ENCODE results near the gene SAA4.
A peak's percentile ranks its signal among the peaks of the same experiment; 100 is the strongest.
"Not testable (repeated sequence)": the region's sequence is repeated elsewhere in the genome, so short reads cannot be mapped to it uniquely, and the experiment has no call there.

SAA4 gene, protein sequence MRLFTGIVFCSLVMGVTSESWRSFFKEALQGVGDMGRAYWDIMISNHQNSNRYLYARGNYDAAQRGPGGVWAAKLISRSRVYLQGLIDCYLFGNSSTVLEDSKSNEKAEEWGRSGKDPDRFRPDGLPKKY
- 0 reads per million in 2 donors for total RNA-seq

DNA sequence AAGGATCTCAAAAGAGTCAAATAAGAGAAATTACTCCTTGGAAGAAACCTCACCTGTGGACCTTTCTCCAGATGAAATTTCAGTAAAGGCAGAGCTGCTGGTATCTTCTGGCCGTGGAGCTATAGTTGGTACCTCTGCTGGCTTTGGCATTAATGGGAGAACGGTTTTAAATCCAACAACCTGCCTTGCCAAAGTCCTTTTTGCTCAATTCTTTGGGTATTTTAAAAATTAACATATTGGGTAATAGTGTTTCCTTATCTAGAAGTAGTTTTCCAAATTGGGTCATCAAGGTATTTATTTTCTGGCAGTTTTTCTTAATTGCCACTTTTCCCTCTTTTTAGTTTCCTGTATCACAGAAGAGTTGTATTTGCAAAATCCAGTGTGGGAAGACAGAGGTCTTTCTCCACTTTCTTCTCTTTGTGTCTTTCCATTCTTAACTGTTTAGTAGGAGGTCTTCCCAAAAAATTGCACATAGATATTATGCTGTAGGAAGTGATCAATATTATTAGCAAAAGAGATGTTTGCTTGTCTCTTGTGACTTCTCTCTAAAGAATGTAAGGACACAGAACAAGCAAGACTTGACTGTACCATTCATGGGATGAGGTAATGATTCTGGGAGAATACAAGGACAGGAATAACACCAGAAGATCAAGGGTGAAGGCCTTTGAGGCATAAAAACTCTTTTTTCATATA, at the start of gene SAA4:
TSS of gene SAA4 (minus strand) at position 139 of the 693 bp plus-strand sequence. CDS start 876 bp downstream, outside the sequence.
- DNase-seq, result no peak

DNA sequence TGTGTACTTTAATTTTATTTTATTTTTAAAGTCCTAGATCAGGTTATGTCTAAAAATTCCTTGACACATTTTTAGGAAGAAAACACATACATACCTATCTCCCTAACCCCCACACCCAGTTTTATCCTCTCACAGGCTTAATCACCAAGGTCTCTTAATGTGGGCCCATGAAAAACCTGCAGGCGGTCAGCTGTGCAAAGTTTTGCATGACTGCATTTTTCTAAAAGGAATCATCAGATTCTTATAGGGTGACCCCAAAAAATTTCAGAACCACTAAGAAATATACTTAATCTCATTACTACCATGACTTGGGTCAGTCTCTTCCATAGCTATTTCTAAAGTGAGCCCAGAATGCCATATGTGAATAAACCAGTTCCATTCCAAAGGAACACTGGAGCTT, 49.2 kb upstream of the SAA4 start:
- no peak for DNase-seq

DNA sequence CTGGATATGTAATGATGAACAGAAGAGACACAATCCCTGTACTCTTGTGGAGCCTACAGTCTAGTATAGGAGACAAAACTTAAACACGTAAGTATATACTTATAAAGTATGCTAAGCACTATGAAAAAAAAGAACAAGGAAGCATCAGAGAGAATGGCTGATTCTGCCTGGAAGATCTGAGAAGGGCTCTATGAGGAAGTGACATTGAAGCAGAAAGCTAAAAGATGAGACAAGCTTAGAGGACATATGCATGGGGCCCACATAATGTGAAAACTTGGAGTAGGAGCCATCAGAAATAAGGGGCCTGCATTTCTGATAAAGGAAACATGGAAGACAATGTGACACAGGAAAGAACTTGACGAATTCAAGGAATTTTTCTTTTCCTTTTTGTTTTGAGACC, 46.0 kb upstream of the SAA4 start:
- DNase-seq, result no peak

DNA sequence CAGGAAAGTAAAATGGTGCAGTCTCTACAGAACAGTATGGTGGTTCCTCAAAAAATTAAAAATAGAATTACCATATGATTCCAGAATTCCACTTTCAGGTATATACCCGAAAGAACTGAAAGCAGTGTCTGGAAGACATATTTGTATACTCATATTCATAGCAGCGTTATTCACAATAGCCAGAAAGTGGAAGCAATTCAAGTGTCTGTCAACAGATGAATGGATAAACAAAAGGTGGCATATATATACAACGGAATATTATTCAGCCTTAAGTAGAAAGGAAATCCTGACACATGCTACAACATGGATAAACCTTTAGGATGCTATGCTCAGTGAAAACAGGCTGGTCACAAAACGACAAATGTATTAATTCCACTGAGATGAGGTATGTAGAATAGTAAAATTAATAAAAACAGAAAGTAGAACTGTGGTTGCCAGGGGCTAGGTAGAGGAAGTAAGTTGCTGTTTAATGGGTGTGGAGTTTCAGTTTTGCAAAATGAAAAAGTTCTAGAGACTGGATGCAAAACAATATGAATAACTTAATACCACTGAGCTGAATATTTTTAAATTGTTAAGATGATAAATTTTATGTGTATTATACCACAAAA, 43.9 kb upstream of the SAA4 start:
- DNase-seq, result peak in 1 of 5 experiments; percentile 67

DNA sequence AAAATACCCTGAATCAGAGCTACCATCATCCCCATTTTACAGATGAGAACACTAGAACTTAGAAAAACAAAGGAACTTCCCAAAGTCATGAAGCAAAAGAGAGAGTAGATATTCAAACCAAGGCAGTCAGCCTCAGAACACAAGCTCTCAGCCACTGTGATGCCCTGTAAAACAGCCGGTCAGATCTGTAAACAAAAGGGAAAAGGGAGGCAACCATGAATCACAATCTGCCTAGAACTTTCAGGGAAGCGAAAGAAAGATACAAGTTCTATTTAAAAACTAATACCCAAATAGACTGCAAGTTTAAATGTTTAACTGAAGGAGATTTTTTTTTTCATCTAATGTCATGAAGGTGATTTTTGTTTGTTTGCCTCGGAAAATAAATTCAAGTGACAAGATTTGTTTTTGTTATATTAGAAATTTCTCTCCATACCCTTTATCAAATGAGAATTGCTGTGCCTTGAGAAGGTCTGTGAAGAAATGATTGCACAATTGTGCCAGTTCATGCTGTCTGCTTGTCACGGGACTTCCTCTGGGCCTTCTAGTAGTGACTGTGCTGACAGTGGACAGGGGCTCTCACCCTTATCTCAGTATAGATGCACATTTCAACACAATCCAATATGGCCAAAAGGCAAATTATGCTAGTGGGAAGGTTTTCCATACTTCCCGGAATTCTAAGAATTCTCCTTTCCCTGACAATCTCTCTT, 41.1 kb upstream of the SAA4 start:
- no peak for DNase-seq

DNA sequence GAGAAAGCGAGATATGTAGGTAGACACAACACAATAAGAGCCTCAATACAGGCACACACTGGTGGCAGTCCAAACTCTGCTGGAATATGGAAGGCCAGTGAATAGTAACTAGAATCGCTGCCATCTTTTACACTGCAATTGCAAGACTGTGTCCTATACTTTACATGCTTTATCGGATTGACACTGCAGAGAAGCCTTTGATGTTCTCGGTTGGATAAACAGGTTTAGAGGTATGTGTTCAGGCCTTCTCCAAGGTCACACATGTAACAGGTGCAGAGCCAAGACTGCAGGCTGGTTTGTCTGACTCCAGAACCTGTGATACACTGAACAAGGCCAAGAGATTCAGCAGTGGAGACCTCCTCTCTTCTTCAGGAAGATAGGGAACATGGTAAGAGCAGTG, 34.6 kb upstream of the SAA4 start:
- DNase-seq, result no peak

DNA sequence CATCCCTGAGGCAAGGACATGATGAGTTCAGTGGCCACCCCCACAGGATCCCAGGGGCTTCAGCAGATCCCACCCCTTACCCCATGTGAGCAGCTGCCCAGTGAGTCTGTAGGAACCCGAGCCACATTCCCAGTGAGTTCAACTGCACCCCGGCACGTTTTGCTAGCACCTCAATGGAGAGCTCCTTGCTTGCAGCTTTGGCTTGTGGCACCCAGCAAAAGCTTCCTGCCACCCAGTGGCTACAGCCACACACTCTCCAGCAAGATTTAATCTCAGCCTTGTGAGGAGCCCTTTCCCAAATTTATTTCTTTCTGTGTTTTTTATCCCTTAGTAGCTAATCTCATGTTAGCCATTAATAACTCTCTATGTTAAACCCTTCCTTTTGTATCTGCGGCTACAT, 33.5 kb upstream of the SAA4 start:
- DNase-seq, result no peak

DNA sequence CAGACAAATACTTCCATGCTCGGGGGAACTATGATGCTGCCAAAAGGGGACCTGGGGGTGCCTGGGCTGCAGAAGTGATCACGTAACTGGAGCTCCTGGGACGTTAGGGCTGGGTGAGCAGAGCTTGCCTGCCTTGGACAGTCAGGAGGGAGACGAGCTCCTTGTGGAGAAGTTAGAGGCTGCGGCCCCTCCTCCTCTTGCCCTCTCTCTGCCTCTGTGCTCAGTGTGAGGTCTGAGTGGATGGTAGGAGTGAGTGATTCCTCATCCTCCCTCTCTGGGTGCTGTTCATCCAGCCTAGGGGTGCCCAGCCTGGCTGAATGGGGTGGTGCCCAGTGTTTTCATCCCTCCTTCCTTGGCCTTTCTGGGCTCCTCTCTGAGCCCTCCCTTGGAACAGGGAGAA, 32.6 kb upstream of the SAA4 start:
- not testable (repeated sequence) for DNase-seq

DNA sequence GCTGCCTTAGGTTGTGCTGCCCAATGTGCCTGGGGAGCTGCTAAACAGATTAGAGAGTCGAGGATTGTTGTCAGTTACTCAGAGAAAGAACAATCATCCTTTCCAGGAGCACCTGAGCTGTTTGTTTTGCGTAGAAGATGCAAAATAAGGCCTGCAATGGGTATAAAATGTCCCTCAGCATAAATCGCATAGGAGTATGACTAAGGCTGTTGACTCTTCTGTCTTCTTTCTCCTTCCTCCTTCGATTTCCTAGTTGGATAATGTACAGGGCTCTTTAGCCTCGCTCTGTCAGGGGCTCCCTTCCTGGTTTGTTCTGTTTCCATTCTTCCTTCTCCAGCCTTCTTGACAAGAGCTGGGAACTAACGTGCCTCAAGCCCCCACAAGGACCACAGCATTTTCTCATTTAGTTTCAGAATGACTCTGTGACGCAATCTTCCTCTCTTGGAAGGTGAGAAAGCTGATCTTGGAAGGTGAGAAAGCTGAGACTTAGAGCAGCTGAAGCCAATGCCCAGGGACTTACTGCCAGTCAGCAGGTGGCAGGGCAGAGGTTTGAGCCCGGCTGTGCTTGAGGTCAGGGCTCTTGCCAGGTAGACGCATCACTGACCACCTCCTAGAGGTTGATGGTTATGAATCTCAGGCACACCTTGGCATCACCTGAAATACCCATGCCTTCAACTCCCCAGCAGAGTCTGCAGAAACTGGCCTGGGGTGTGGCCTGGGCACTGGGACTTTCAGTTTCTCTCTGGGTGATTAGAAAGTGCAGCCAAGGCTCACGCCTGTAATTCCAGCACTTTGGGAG, 30.9 kb upstream of the SAA4 start:
- peak in 1 of 5 experiments; percentile 27 for DNase-seq

DNA sequence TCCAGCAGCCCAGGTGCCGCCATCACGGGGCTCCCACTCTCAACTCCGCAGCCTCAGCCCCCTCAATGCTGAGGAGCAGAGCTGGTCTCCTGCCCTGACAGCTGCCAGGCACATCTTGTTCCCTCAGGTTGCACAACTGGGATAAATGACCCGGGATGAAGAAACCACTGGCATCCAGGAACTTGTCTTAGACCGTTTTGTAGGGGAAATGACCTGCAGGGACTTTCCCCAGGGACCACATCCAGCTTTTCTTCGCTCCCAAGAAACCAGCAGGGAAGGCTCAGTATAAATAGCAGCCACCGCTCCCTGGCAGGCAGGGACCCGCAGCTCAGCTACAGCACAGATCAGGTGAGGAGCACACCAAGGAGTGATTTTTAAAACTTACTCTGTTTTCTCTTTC, 29.3 kb upstream of the SAA4 start, which contains the start of gene SAA1:
TSS of gene SAA1 (plus strand) at position 316 of the 400 bp plus-strand sequence. CDS start 624 bp downstream, outside the sequence.
- DNase-seq, result no peak

DNA sequence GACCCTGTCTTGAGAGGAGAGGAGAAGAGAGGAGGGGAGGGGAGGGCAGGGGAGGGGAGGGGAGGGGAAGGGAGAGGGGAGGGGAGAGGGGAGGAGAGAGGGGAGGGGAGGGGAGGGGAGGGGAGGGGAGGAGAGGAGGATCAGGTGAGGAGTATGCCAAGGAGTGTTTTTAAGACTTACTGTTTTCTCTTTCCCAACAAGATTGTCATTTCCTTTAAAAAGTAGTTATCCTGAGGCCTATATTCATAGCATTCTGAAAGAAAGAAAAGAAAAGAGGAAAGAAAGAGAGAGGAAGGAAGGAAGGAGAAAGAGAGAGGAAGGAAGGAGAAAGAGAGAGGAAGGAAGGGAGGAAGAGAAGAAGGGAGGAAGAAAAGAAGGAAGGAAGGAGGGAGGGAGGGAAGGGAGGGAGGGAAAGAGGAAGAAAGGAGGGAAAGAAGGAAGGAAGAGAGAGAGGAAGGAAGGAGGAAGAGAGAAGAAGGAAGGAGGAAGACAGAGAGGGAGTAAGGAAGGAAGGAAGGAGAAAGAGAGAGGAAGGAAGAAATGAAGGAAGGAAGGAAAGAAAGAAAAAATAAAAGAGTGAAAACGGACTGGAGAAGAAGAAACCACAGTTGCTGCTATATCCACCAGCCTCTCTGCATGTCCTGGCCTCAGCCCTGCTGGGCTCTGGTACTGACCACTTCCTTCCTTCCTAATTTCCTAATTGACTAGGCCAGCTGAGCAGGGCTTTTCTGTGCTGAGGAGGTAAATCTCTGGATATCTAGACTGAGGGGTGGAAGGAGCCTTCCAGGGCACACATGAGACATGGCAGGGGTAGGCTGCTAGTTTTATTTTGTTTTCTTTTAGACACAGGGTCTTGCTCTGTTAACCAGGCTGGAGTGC, 28.3 kb upstream of the SAA4 start:
- DNase-seq, result no peak

DNA sequence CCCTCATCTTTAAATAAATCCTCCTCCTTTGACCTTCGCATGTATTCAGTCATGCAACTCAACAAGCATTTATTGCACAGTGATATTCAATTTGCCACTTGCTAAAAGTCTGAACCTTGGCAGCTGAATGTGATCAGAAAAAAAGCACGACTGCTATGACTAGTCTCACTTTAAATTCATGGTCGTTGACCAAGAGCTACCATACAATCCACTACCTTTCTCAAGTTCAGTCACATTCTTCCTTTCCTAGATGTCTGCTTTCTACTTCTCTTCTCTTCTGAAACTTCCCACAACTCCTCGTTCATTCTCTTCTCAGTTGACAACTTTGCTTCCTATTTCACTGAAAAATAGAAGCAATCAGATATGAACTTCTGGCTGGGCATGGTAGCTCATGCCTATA, 27.4 kb upstream of the SAA4 start:
- peak in 1 of 5 experiments; percentile 32 for DNase-seq

DNA sequence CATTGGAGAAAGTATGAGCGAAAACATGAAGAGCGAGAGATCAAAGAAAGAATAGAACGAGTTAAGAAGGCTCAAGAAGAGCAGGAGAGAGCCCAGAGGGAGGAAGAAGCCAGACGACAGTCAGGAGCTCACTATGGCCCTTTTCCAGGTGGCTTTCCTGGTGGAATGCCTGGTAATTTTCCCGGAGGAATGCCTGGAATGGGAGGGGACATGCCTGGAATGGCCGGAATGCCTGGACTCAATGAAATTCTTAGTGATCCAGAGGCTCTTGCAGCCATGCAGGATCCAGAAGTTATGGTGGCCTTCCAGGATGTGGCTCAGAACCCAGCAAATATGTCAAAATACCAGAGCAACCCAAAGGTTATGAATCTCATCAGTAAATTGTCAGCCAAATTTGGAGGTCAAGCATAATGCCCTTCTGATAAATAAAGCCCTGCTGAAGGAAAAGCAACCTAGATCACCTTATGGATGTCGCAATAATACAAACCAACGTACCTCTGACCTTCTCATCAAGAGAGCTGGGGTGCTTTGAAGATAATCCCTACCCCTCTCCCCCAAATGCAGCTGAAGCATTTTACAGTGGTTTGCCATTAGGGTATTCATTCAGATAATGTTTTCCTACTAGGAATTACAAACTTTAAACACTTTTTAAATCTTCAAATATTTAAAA, 26.2 kb upstream of the SAA4 start:
- not testable (repeated sequence) for DNase-seq

DNA sequence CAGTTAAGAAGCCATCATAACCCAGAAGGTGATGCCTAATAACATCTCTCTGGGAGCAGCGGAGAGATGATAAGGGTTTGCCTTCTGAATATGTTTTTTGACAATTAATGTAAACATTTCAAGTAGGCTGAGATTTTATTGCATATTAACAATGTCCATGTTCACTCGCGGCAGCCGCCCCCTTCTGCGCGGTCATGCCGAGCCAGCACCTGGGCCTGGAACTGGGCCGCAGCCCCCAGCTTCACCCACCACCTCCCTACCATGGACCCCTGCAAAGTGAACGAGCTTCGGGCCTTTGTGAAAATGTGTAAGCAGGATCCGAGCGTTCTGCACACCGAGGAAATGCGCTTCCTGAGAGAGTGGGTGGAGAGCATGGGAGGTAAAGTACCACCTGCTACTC, 25.1 kb upstream of the SAA4 start:
- no peak for DNase-seq

DNA sequence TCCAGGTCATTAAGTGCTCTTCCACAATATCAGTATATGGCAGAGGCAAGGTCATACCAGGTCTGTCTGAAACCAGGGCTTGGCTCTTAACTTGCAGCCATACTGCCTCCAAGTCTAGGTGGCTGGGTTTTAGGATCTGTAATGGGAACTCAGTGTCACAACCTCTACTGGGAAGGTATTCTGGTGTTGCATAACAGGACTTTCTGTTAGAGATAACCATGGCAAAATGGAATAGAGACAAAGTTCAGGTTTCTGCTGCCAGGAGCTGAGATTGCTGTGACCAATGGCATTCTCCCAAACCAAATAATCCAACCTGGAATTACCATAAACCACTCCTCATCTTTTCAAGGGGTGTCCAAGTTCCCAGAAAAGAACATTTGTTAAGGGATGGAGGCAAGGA, 22.7 kb upstream of the SAA4 start:
- no peak for DNase-seq

DNA sequence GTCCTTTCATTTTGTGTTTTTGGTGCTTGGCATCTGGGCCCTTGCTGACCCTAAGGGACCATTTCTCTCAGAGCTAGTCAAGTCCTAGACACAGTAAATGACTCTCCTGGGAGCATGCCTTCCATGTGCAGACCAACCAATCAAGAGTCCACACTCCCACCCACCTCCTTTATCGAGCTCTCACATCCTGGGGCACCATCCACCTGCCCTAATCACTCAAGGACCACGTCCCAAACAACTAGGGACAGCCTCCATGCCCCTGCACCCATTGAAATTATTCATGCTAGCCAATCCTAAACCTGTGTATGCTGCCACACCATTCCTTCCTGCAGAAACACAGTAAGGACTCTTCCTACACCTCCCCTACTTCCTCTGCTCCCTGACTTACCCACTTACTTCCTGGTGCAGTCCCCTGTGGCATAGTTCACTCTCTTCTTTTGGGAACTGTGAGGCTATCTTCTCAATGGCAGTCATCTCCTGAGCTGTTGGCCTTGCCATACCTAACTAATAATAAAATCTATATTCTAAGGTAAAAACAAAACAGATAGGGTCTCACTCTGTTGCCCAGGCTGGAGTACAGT, 18.3 kb upstream of the SAA4 start:
- DNase-seq, result no peak

DNA sequence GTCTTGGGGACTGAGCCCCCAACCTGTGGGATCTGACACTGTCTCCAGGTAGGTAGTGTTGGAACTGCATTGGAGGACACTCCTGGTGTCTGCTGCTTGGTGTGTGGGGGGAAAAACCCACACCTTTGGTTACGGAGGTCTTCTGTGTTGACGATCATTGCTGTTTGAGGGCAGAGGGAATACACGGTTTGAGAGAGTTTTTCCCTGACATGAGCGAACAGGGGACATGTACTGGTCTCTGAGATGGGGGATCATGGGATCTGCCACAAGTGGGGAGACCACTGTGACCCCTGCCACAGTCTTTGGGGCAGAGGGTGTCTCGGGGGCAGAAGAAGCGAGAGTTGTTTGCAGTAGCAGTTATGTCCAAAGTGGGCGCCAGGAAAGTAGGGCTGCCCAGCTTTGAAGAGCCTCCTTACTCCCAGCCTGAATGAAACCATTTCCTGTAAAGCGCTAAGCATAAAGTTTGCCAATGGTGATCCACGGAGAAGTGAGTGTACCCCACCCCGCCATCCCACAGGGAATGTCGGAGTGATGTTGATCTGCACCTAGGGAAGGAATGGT, 17.3 kb upstream of the SAA4 start:
- no peak for DNase-seq

DNA sequence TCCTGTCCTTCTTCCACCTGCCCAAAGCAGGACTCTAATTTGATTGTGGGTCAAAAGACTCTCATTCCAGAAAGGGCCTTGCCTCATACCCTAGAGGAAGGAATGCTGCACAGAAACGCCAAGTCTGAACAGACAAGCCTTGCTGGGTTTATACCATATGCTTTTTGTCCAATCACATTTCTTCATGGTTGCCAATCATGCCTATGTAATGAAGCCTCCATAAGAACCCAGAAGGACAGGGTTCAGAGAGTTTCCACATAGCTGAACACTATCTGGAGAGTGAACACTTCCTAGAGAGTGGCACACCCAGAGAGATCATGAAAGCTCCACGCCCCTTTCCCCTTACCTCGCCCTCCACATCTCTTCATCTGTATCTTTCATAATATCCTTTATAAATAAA, 16.6 kb upstream of the SAA4 start:
- no peak for DNase-seq

DNA sequence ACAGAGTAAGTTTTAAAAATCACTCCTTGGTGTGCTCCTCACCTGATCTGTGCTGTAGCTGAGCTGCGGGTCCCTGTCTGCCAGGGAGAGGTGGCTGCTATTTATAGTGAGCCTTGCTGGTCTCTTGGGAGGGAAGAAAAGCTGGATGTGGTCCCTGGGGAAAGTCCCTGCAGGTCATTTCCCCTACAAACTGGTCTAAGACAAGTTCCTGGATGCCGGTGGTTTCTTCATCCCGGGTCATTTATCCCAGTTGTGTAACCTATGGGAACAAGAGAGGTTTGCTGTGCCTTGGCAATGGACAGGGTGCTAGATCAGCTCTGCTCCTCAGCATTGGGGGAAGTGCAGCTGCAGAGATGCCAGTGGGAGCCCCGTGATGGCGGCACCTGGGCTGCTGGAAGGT, 12.0 kb upstream of the SAA4 start, which contains the start of gene SAA2:
TSS of gene SAA2 (minus strand) at position 108 of the 400 bp plus-strand sequence. CDS start 657 bp downstream, outside the sequence.
- no peak for DNase-seq

DNA sequence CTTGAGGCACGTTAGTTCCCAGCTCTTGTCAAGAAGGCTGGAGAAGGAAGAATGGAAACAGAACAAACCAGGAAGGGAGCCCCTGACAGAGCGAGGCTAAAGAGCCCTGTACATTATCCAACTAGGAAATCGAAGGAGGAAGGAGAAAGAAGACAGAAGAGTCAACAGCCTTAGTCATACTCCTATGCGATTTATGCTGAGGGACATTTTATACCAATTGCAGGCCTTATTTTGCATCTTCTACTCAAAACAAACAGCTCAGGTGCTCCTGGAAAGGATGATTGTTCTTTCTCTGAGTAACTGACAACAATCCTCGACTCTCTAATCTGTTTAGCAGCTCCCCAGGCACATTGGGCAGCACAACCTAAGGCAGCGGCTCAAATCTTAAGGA, 10.6 kb upstream of the SAA4 start:
- DNase-seq, result peak in 1 of 5 experiments; percentile 24
